ENCODE data around the gene DCDC2.
A peak's percentile ranks its signal among the peaks of the same experiment; 100 is the strongest.

The DCDC2 gene

DNA sequence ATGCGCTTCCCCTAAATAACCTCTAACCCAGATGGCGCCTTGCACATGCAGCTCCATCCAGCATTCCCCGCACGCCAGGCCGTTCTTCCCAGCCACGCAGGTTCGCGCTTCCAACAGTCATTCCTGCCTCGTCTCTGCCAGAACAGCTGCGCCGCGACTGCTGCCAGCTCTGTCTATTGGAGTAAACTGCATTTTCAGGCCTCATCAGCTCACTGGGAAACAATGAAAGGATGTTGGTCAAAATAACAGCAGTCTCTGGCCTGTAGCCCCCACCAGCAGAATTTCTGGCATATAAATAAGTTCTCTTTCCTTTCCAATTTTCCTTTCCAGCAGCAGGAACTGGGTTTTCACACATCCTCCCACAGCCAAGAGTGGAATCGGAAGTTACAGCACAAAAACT is 217.3 kb downstream of the DCDC2 start:
- no peak for DNase-seq

DNA sequence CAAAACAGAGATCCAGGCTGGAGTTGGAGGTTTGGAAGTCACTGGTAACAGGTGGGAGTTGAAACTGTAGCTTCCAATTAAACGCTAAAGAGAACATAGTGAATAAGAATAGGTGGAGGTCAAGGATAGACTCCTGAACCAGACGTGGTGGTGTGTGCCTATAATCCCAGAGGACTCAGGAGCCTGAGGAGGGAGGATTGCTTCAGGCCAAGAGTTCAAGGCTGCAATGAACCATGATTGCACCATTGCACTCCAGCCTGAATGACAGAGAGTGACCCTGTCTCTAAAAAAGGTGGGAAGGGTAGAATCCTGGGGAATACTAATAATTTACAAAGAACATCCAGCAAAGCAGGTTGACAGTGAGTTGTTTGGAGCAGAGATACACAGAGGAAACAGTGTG is 218.2 kb downstream of the DCDC2 start:
- no peak for DNase-seq

DNA sequence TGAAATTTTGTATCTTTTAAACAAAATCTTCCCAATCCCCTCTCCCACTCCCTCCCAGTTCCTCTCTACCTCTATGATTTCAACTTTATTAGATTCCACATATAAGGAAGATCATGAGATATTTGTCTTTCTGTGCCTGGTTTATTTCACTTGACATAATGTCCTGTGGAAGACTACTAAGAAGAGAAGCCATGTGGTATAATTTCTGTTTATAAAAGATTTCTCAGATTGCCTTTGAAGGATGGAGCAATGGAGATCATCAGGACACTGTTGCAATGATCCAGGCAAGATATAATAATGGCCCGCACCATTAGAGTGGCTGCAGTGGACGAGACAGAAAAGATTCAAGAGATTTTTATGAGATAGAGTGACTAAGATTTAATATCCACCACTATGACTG is 218.8 kb downstream of the DCDC2 start:
- no peak for DNase-seq

DNA sequence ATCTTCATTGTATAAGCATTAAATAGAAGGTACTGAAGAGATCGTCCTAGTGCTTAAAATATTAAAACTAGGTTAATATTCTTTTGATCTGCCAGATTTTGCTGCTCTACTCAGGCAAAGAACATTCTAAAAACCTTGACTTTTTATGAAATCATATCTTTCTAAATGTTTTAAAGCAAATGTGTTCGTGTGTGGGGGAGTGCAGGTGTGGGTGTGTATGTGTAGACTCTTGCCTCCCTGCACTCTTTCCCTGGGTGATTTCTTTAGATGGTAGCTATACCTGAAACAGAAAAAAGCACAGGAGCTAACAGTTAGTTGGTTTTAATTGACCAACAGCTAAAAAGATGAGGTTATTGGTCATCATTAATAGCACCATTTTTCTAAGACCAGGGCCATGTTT is 226.1 kb downstream of the DCDC2 start:
- no peak for DNase-seq

DNA sequence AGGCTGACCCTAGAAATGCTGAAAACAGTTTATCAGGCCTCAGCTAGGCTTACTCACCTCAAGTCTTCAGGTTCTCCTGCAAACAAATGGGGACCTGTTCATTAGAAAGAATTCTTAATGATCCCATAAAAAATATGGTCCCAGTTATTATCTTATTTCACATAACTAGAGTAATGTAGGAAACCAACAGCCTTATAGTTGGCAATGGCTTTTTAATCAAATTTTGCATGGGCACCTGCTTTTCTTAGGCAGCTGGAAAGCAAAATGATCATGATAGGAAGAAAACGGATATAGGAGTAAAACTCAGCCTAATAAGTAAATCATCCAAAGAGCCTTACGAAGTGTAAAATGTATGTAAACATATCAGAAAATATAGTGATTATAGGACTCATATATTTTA is 230.5 kb downstream of the DCDC2 start:
- DNase-seq: no peak

DNA sequence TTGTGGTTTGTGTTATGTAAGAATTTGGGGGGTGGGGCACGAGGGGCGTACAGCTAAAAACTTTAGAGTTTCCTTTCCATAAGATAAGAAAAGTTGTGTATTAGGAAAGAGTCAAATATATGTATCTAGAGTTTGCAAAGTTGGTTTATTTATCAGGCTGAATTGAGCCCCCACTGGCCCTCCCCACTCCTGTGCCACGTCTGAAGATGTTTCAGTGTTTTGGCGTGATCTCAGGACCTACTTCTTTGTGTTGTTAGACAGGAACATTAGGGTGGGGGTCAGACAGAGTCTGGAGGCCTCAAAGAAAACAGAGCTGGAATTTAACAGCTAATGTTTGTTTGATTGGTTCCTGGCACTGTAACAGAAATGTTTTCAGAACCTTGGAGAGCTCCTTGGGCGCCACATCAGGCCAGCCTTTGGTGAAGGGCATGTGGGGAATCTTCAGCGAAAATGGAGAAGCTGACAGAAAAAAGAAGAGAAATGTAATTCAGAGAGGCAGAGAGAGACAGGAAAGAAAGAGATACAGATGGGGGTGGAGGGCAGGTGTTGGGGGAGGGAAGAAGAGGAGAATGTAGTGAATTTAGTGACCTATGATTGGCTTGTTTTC is 231.2 kb downstream of the DCDC2 start:
- DNase-seq: peak; percentile 69

DNA sequence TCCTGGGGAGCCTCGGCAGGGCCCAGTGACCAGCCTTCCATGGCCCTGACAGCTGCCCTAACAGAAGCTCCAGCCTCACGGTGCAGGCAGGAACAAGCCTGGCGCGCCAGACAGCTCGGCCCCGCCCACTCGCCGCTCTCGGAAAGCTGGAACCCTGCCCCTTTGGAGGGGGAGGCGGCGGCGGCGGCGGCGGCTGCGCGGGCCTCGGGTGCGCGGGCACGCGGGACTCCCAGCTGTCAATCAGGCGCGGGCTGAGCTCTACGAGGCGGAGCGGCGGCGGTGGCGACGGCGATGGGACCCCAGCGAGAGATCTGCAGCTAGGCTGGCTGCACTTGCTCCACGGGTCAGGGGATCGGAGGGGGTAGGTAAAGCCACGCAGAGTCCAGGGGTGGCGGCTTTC is 231.9 kb downstream of the DCDC2 start, which contains the start of gene NRSN1:
TSS of gene NRSN1 (plus strand) at position 236 of the 400 bp plus-strand sequence. CDS start 8,113 bp downstream, outside the sequence.
- no peak for DNase-seq

DNA sequence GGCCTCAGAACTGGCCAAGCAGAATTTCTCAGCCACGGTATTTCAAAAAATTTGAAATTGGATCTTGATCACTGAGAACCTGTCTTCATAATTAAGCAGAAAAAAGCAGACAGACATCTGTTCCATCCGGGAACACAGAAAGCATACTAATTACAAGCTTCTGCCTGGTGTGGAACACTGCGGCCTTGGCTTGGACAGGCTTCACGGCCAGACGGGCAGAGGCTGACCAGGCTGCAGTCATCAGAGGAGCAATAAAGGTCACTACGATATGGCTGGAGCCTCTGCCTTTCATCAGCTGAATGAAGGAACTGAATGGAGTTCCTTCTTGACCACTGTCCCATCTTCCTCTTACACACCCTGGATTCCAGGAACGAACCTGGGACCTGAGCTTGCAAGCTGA is 235.7 kb downstream of the DCDC2 start:
- DNase-seq: no peak
